Endodermal cell (in vitro differentiated cells): ENCODE data around the gene B4GALT6. TPM values are rescaled to one million over a fixed set of nuclear protein-coding genes. Genes with fewer than 3 reads are reported as not detected.
A peak's percentile ranks its signal among the peaks of the same experiment; 100 is the strongest.

Experiments
- DNase-seq: peaks from one replicate; pipeline ENCODE4 v3.0.0-alpha.2; 2017
- H3K27ac ChIP-seq: 2 replicates; pipeline ENCODE4 v1.5.1; 2013; ENCODE audit warnings: mild to moderate bottlenecking, low read depth, low read length, moderate library complexity
- H3K27me3 ChIP-seq: 2 replicates; pipeline ENCODE4 v1.6.1; 2013; ENCODE audit warnings: mild to moderate bottlenecking, low read length, moderate library complexity; ENCODE audit not compliant: insufficient read depth, control insufficient read depth, poor library complexity, severe bottlenecking
- H3K36me3 ChIP-seq: 2 replicates; pipeline ENCODE4 v1.7.0; 2013; ENCODE audit warnings: mild to moderate bottlenecking, low read length, moderate library complexity; ENCODE audit not compliant: control insufficient read depth, insufficient read depth
- H3K4me1 ChIP-seq: one replicate; pipeline ENCODE4 v1.7.0; 2013; ENCODE audit warnings: low read length; ENCODE audit not compliant: control insufficient read depth, insufficient read depth
- H3K4me3 ChIP-seq: 2 replicates; pipeline ENCODE4 v1.5.1; 2013; ENCODE audit warnings: mild to moderate bottlenecking, low read length, moderate library complexity
- H3K9ac ChIP-seq: 2 replicates; pipeline ENCODE4 v1.6.1; 2013; ENCODE audit warnings: mild to moderate bottlenecking, low read length, moderate library complexity; ENCODE audit not compliant: poor library complexity, severe bottlenecking; ENCODE audit errors: extremely low read depth
- H3K9me3 ChIP-seq: 2 replicates; pipeline ENCODE4 v1.6.1; 2013; ENCODE audit warnings: mild to moderate bottlenecking, low read length, moderate library complexity; ENCODE audit not compliant: control insufficient read depth
- H3K27ac Mint-ChIP-seq: 2 replicates; pipeline ENCODE4 v1.8.0; 2020; ENCODE audit warnings: mixed read lengths
- H3K27me3 Mint-ChIP-seq: 2 replicates; pipeline ENCODE4 v1.8.0; 2021; ENCODE audit warnings: mild to moderate bottlenecking, mixed read lengths; ENCODE audit not compliant: insufficient read depth
- H3K36me3 Mint-ChIP-seq: 2 replicates; pipeline ENCODE4 v1.8.0; 2020; ENCODE audit warnings: low read depth, mixed read lengths
- H3K4me1 Mint-ChIP-seq: 2 replicates; pipeline ENCODE4 v1.8.0; 2020; ENCODE audit warnings: mixed read lengths
- H3K4me3 Mint-ChIP-seq: 2 replicates; pipeline ENCODE4 v1.8.0; 2020; ENCODE audit warnings: mild to moderate bottlenecking, moderate library complexity, mixed read lengths
- H3K9me3 Mint-ChIP-seq: 2 replicates; pipeline ENCODE4 v1.8.0; 2020; ENCODE audit warnings: mild to moderate bottlenecking, mixed read lengths
- CTCF ChIP-seq: fragments of 200-600 bp; sonication (generic); conservative IDR thresholded peaks from 2 replicates; pipeline ENCODE4 v1.5.0; 2021; ENCODE audit warnings: antibody characterized with exemption, mild to moderate bottlenecking
- whole genome bisulfite sequencing, 2 experiments: methylation state at CpG; one replicate each; pipeline versions ENCODE4 v1.1.5 to v1.1.7; 2013; ENCODE audit warnings: missing lambda C conversion rate in 2 of 2, mixed read lengths in 1 of 2; ENCODE audit not compliant: insufficient coverage in 1 of 2, insufficient read length in 1 of 2; 5-methylcytosine and 5-hydroxymethylcytosine counted together
- total RNA-seq, 2 donors: library from RNA; stranded (reverse); fragmentation: NEBNext Ultra II Directional in 1 of 2; extraction: Animal tissue kit (Norgen Biotek cat#: 25700) in 1 of 2; gene quantifications; 2 replicates in 1 of 2; 3 replicates in 1 of 2; pipeline ENCODE4 v1.2.1, GENCODE V29; 2021

B4GALT6 gene
- total RNA-seq, 2 donors from 2014 or later = 47.7 to 48.4 TPM

GRCh38 chr18:31701744-31702143, 17.4 kb upstream of the B4GALT6 start:
- DNase-seq = no peak
- no peak overlapping the region for H3K27ac Mint-ChIP-seq
- no peaks in the 10 kb centered on the region for H3K4me1 ChIP-seq
- TF ChIP-seq CTCF = no peak
- H3K27me3 ChIP-seq = no peaks in the 10 kb centered on the region
- no CpG with 5 or more reads among the region's 1 CpG for WGBS, 2 experiments
- peaks cover 8% of the 10 kb centered on the region for H3K36me3 Mint-ChIP-seq
- no peak overlapping the region for H3K9ac ChIP-seq
- H3K4me1 Mint-ChIP-seq = no peaks in the 10 kb centered on the region
- H3K9me3 ChIP-seq = peaks cover 9% of the 10 kb centered on the region
- H3K27me3 Mint-ChIP-seq = no peaks in the 10 kb centered on the region
- peaks cover 21% of the 10 kb centered on the region for H3K9me3 Mint-ChIP-seq
- H3K36me3 ChIP-seq = no peaks in the 10 kb centered on the region
- no peak overlapping the region for H3K27ac ChIP-seq
- no peak overlapping the region for H3K4me3 Mint-ChIP-seq
- H3K4me3 ChIP-seq = no peak overlapping the region

GRCh38 chr18:31700990-31701389, 16.6 kb upstream of the B4GALT6 start:
- H3K4me3 Mint-ChIP-seq = no peak overlapping the region
- H3K27me3 Mint-ChIP-seq = no peaks in the 10 kb centered on the region
- 100% methylated on average over 1 of the region's 1 CpG; no CpG with 5 or more reads in 1 of the 2 experiments for WGBS, 2 experiments
- no peak overlapping the region for H3K27ac Mint-ChIP-seq
- no peak for TF ChIP-seq CTCF
- no peak overlapping the region for H3K27ac ChIP-seq
- H3K9me3 ChIP-seq = peaks cover 9% of the 10 kb centered on the region
- H3K4me1 Mint-ChIP-seq = peaks cover under 1% of the 10 kb centered on the region
- no peaks in the 10 kb centered on the region for H3K27me3 ChIP-seq
- no peak overlapping the region for H3K9ac ChIP-seq
- H3K9me3 Mint-ChIP-seq = peaks cover 21% of the 10 kb centered on the region
- no peak for DNase-seq
- no peak overlapping the region for H3K4me3 ChIP-seq
- H3K4me1 ChIP-seq = no peaks in the 10 kb centered on the region
- H3K36me3 Mint-ChIP-seq = peaks cover 8% of the 10 kb centered on the region
- H3K36me3 ChIP-seq = no peaks in the 10 kb centered on the region

GRCh38 chr18:31697351-31698298, 13.2 kb upstream of the B4GALT6 start:
- Mint-ChIP-seq H3K4me3 (no peak overlapping the region), H3K27me3 (no peaks in the 10 kb centered on the region), H3K4me1 (peaks cover 12% of the 10 kb centered on the region), H3K36me3 (peaks cover 8% of the 10 kb centered on the region), H3K27ac (no peak overlapping the region), H3K9me3 (peaks cover 21% of the 10 kb centered on the region)
- Histone ChIP-seq H3K36me3 (no peaks in the 10 kb centered on the region), H3K4me1 (peaks cover 3% of the 10 kb centered on the region), H3K9me3 (peaks cover 9% of the 10 kb centered on the region), H3K27ac (no peak overlapping the region), H3K4me3 (peak overlapping the region; percentile 48), H3K27me3 (no peaks in the 10 kb centered on the region), H3K9ac (no peak overlapping the region)
- 88 to 100% methylated on average over 1 to 5 of the region's 6 CpGs for WGBS, 2 experiments
- no peak for DNase-seq
- no peak for TF ChIP-seq CTCF
